HEK293T (cell line): ENCODE results near the gene EFR3B.
A peak's percentile ranks its signal among the peaks of the same experiment; 100 is the strongest.
"Not testable (repeated sequence)": the region's sequence is repeated elsewhere in the genome, so short reads cannot be mapped to it uniquely, and the experiment has no call there.

Source experiments
- CTCF ChIA-PET: fragments of 350-600 bp; formaldehyde crosslinking; extraction: SDS; loops from one replicate; lab custom pipeline; 2021; ENCODE audit warnings: antibody characterized with exemption, inconsistent platforms; lab: Yijun Ruan, JAX
- POLR2A ChIA-PET: fragments of 350-600 bp; formaldehyde crosslinking; extraction: SDS; loops from one replicate; lab custom pipeline; 2020; ENCODE audit warnings: antibody characterized with exemption, inconsistent platforms; lab: Yijun Ruan, JAX
- DNase-seq: peaks from one replicate; pipeline ENCODE4 v3.0.0; 2012; ENCODE audit warnings: mixed read lengths; ENCODE audit errors: extremely low spot score
- ARNT ChIP-seq: fragments of 450-650 bp; IDR thresholded peaks from 2 replicates; pipeline ENCODE4 v1.6.1; 2017; ENCODE audit warnings: mild to moderate bottlenecking
- BHLHE40 ChIP-seq: fragments of 450-650 bp; IDR thresholded peaks from 2 replicates; pipeline ENCODE4 v1.6.1; 2016; ENCODE audit warnings: mild to moderate bottlenecking, moderate library complexity, borderline replicate concordance
- CTBP1 ChIP-seq: fragments of 450-650 bp; IDR thresholded peaks from 2 replicates; pipeline ENCODE4 v1.6.1; 2016; ENCODE audit warnings: borderline replicate concordance
- ELF4 ChIP-seq: fragments of 450-650 bp; IDR thresholded peaks from 2 replicates; pipeline ENCODE4 v1.6.1; 2017; ENCODE audit warnings: antibody characterized with exemption
- FOXA1 ChIP-seq: fragments of 450-650 bp; IDR thresholded peaks from 2 replicates; pipeline ENCODE4 v1.6.1; 2016; ENCODE audit warnings: mild to moderate bottlenecking
- FOXK2 ChIP-seq: fragments of 450-650 bp; IDR thresholded peaks from 2 replicates; pipeline ENCODE4 v1.6.1; 2016; ENCODE audit warnings: mild to moderate bottlenecking
- FOXM1 ChIP-seq: fragments of 450-650 bp; IDR thresholded peaks from 2 replicates; pipeline ENCODE4 v1.6.1; 2017; ENCODE audit warnings: mild to moderate bottlenecking, borderline replicate concordance
- HDGF ChIP-seq: fragments of 450-650 bp; IDR thresholded peaks from 2 replicates; pipeline ENCODE4 v1.6.1; 2017; ENCODE audit warnings: antibody characterized with exemption, borderline replicate concordance
- L3MBTL2 ChIP-seq: fragments of 450-650 bp; conservative IDR thresholded peaks from 2 replicates; pipeline ENCODE4 v1.6.1; 2016; ENCODE audit warnings: mild to moderate bottlenecking
- LEF1 ChIP-seq: fragments of 450-650 bp; IDR thresholded peaks from 2 replicates; pipeline ENCODE4 v1.6.1; 2017; ENCODE audit warnings: mild to moderate bottlenecking, borderline replicate concordance
- NFRKB ChIP-seq: fragments of 450-650 bp; IDR thresholded peaks from 2 replicates; pipeline ENCODE4 v1.6.1; 2016; ENCODE audit warnings: mild to moderate bottlenecking, moderate library complexity
- PKNOX1 ChIP-seq: fragments of 450-650 bp; IDR thresholded peaks from 2 replicates; pipeline ENCODE4 v1.6.1; 2016
- SP1 ChIP-seq: fragments of 450-650 bp; IDR thresholded peaks from 2 replicates; pipeline ENCODE4 v1.6.1; 2017
- SUZ12 ChIP-seq: fragments of 450-650 bp; IDR thresholded peaks from 2 replicates; pipeline ENCODE4 v1.6.1; 2016; ENCODE audit warnings: mild to moderate bottlenecking
- TARDBP ChIP-seq: fragments of 450-650 bp; IDR thresholded peaks from 2 replicates; pipeline ENCODE4 v1.6.1; 2016
- ZNF384 ChIP-seq: fragments of 450-650 bp; IDR thresholded peaks from 2 replicates; pipeline ENCODE4 v1.6.1; 2016

The EFR3B gene

GRCh38 chr2:25001325-25001637 lies 40.6 kb upstream of the EFR3B start:
- TF ChIP-seq TARDBP (no peak), HDGF (no peak), ZNF384 (no peak), FOXK2 (no peak), NFRKB (no peak), BHLHE40 (no peak), CTBP1 (no peak), FOXM1 (no peak), ELF4 (no peak), SP1 (no peak), ARNT (no peak), LEF1 (no peak), SUZ12 (no peak)
- DNase-seq = no peak
- ChIA-PET CTCF (interaction anchor here (1.0 kb wide), 1 partner anchor 127 kb away, joined by 3 read pairs; no protein-coding TSS in a partner anchor), POLR2A (no interaction called here)

GRCh38 chr2:25002066-25002465 lies 39.8 kb upstream of the EFR3B start:
- ChIA-PET POLR2A (no interaction called here), CTCF (no interaction called here)
- TF ChIP-seq SP1 (no peak), FOXK2 (no peak), CTBP1 (no peak), FOXM1 (no peak), L3MBTL2 (no peak), BHLHE40 (no peak), ARNT (no peak), ELF4 (no peak), ZNF384 (no peak), TARDBP (no peak), SUZ12 (no peak), HDGF (no peak), FOXA1 (no peak), PKNOX1 (no peak), LEF1 (no peak), NFRKB (no peak)
- DNase-seq = no peak

- no peak for DNase-seq
- CTCF ChIA-PET = interaction anchor here (1.0 to 1.4 kb wide), 3 partner anchors 34 to 159 kb away, joined by 3 to 6 read pairs (median 3); no protein-coding TSS in a partner anchor
- POLR2A ChIA-PET = interaction anchor here (1.5 kb wide), 1 partner anchor 37 kb away, joined by 6 read pairs; no protein-coding TSS in a partner anchor
- TF ChIP-seq ELF4 (no peak), PKNOX1 (peak; percentile 77)
These were observed 31.9 kb upstream of the EFR3B start for GRCh38 chr2:25009954-25010353.

GRCh38 chr2:25011342-25011741 lies 30.5 kb upstream of the EFR3B start:
- POLR2A ChIA-PET, DNase-seq: not testable (repeated sequence)
- CTCF ChIA-PET = interaction anchor here (0.6 to 1.4 kb wide), 2 partner anchors 36 to 45 kb away, joined by 4 to 6 read pairs; no protein-coding TSS in a partner anchor

- CTCF ChIA-PET = no interaction called here
- no peak for DNase-seq
- POLR2A ChIA-PET = no interaction called here
- TF ChIP-seq ELF4 (no peak), LEF1 (no peak), BHLHE40 (no peak), TARDBP (no peak), SP1 (no peak), NFRKB (no peak), FOXK2 (no peak), SUZ12 (no peak), L3MBTL2 (no peak), PKNOX1 (no peak), ZNF384 (no peak), HDGF (no peak), ARNT (no peak), FOXA1 (no peak), FOXM1 (no peak), CTBP1 (no peak)
These were observed 27.2 kb upstream of the EFR3B start for GRCh38 chr2:25014631-25015030.

GRCh38 chr2:25018681-25019080 lies 23.2 kb upstream of the EFR3B start:
- ChIA-PET CTCF (no interaction called here), POLR2A (no interaction called here)
- no peak for TF ChIP-seq ARNT
- DNase-seq = no peak

- ChIA-PET POLR2A (no interaction called here), CTCF (no interaction called here)
- TF ChIP-seq ZNF384 = no peak
- TF ChIP-seq FOXM1 = no peak
- no peak for TF ChIP-seq BHLHE40
- no peak for TF ChIP-seq CTBP1
- TF ChIP-seq ARNT = no peak
- no peak for TF ChIP-seq TARDBP
- TF ChIP-seq ELF4 = no peak
- no peak for TF ChIP-seq SUZ12
- no peak for TF ChIP-seq HDGF
- no peak for DNase-seq
These were observed 20.0 kb upstream of the EFR3B start for GRCh38 chr2:25021791-25022362.
